HL-60 (cell line): ENCODE data around the gene XPO1.

Source experiments
- CTCF ChIP-seq: IDR thresholded peaks from one replicate; pipeline ENCODE4 v1.5.1; 2011; ENCODE audit warnings: low read length, control low read depth, inconsistent platforms; ENCODE audit not compliant: insufficient read depth
- POLR2AphosphoS5 ChIP-seq: IDR thresholded peaks from 2 replicates; pipeline ENCODE4 v1.6.1; 2012; ENCODE audit warnings: low read depth
- REST ChIP-seq: IDR thresholded peaks from 2 replicates; pipeline ENCODE4 v1.6.1; 2012; ENCODE audit warnings: low read depth; ENCODE audit not compliant: insufficient replicate concordance
- SPI1 ChIP-seq: IDR thresholded peaks from 2 replicates; pipeline ENCODE4 v1.6.1; 2012; ENCODE audit warnings: low read depth, mild to moderate bottlenecking, borderline replicate concordance

DNA sequence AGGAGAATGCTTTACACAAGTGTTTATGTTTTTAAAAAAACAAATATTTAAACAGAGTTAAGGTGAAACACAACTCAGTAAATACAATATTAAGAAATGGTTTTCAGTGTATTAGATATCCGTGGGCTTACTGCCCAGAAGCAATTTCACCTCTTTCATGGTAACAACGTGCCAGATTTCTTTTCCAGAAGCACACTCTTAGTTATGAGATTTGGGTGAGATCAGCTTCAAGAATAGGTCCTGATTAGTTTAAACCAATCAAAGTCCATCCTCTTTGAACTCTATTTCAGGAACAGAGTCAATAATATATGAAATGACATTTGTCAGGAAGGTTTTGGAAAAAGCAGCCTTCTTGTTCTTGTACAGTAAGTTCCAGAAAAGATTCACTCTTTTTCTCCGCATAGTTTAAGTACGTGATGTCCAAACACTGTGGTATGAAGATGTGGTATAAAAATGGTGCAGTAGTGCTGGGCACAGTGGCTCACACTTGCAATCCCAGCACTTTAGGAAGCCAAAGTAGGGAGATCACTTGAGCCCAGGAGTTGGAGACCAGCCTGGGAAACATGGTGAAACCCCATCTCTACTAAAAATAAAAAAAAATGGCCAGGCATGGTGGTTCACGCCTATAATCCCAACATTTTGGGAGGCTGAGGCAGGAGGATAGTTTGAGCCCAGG is 81.9 kb downstream of the XPO1 start:
- no peak for TF ChIP-seq CTCF
- no peak for TF ChIP-seq REST
- TF ChIP-seq POLR2AphosphoS5: no peak
- no peak for TF ChIP-seq SPI1
